ENCODE measurements around the gene PTPRN2.
"Not testable (repeated sequence)": the region's sequence is repeated elsewhere in the genome, so short reads cannot be mapped to it uniquely, and the experiment has no call there.

PTPRN2 gene

GRCh38 chr7:157947504-157947903 is 640.1 kb downstream of the PTPRN2 start:
- no peak for DNase-seq (ENCODE audit: low spot score)

DNA sequence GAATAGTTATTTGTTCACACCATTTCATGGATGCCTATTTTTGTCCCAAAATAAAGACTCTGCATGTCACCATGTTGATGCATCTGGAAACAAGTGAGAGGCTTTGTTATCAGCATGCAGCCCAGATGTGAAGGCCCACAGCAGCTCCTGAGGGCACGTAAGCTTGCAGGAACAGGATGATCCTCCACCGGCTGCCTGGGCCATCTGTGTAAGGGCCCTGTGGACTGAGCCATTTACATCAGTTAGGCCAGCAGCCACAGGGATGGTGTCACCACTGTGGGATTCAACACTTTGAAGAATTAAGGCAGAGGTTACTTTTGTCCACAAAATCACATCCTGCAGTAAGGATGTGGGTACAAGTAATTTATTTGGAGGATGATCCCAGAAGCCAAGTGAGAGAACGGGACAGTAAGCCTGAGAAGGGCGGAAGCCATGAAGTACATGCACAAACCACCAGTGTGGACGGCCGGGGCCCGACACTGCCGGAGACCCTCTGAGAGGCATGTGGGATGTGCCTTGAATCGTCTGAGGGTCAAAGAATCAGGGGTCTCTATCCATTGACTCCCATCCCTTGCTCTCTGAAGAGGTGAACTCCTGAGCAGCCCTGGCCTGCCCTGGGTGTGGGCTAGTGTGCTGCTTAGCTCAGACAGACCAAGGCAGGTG is 641.1 kb downstream of the PTPRN2 start:
- no peak for DNase-seq (ENCODE audit: low spot score)

GRCh38 chr7:157945401-157945800 is 642.2 kb downstream of the PTPRN2 start:
- DNase-seq (ENCODE audit: low spot score): no peak

GRCh38 chr7:157944734-157945291 is 642.8 kb downstream of the PTPRN2 start:
- DNase-seq (ENCODE audit: low spot score): no peak

GRCh38 chr7:157944051-157944450 is 643.6 kb downstream of the PTPRN2 start:
- no peak for DNase-seq (ENCODE audit: low spot score)

- DNase-seq (ENCODE audit: low spot score): no peak
Observed at GRCh38 chr7:157943561-157943960, 644.1 kb downstream of the PTPRN2 start.

GRCh38 chr7:157941210-157941609 is 646.4 kb downstream of the PTPRN2 start:
- no peak for DNase-seq (ENCODE audit: low spot score)

DNA sequence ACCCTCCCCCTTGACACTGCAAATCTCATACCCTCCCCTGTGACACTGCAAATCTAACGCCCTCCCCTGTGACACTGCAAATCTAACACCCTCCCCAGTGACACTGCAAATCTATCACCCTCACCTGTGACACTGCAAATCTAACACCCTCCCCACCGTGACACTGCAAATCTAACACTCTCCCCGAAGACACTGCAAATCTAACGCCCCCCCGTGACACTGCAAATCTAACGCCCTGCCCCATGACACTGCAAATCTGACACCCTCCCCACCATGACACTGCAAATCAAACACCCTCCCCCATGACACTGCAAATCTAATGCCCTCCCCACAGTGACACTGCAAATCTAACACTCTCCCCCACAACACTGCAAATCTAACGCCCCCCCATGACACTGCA is 647.1 kb downstream of the PTPRN2 start:
- DNase-seq (ENCODE audit: low spot score): no peak

- DNase-seq (ENCODE audit: low spot score): no peak
Observed at GRCh38 chr7:157938211-157938610, 649.4 kb downstream of the PTPRN2 start.

- no peak for DNase-seq (ENCODE audit: low spot score)
Observed at GRCh38 chr7:157937406-157937805, 650.2 kb downstream of the PTPRN2 start.

GRCh38 chr7:157936976-157937375 is 650.6 kb downstream of the PTPRN2 start:
- DNase-seq (ENCODE audit: low spot score): no peak

DNA sequence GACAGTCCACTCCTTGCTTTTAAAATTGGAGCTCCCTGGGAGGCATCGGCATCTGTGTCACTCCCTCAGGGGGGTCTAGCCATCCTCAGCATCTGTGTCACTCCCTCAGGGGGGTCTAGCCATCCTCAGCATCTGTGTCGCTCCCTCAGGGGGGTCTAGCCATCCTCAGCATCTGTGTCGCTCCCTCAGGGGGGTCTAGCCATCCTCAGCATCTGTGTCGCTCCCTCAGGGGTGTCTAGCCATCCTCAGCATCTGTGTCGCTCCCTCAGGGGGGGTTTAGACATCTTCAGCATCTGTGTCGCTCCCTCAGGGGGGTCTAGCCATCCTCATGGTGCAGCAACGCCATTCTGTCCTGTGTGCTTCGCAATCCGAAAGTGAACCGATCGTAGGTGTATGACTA is 651.9 kb downstream of the PTPRN2 start:
- not testable (repeated sequence) for DNase-seq (ENCODE audit: low spot score)

DNA sequence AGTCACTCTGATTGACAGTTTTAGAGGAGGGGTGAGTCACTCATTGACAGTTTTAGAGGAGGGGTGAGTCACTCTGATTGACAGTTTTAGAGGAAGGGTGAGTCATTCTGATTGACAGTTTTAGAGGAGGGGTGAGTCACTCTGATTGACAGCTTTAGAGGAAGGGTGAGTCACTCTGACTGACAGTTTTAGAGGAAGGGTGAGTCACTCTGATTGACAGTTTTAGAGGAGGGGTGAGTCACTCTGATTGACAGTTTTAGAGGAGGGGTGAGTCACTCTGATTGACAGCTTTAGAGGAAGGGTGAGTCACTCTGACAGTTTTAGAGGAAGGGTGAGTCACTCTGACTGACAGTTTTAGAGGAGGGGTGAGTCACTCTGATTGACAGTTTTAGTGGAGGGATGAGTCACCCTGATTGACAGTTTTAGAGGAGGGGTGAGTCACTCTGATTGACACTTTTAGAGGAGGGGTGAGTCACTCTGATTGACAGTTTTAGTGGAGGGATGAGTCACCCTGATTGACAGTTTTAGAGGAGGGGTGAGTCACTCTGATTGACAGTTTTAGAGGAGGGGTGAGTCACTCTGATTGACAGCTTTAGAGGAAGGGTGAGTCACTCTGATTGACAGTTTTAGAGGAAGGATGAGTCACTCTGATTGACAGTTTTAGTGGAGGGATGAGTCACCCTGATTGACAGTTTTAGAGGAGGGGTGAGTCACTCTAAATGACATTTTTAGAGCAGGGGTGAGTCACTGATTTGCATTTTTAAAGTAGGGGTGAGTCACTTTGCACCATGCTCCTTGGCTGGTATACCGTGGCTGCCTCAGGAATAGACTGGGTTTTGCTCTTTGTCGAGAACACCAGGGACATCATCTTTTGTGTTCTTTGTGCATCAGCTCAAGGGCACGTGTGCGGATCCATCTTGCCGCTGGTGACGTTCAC is 654.1 kb downstream of the PTPRN2 start:
- DNase-seq (ENCODE audit: low spot score): not testable (repeated sequence)

DNA sequence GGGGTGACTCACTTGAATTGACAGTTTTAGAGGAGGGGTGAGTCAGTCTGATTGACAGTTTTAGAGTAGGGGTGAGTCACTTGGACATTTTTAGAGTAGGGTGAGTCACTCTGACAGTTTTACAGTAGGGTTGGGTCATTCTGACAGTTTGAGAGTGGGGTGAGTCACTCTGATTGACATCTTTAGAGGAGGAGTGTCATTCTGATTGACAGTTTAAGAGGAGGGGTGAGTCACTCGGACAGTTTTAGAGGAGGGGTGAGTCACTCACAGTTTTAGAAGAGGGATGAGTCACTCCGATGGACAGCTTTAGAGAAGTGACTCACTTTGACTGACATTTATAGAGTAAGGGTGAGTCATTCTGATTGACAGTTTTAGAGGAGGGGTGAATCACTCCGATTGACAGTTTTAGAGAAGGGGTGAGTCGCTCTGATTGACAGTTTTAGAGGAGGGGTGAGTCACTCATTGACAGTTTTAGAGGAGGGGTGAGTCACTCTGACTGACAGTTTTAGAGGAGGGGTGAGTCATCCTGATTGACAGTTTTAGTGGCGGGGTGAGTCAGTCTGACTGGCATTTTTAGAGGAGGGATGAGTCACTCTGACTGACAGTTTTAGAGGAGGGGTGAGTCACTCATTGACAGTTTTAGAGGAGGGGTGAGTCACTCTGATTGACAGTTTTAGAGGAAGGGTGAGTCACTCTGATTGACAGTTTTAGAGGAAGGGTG is 655.0 kb downstream of the PTPRN2 start:
- DNase-seq (ENCODE audit: low spot score): no peak

DNA sequence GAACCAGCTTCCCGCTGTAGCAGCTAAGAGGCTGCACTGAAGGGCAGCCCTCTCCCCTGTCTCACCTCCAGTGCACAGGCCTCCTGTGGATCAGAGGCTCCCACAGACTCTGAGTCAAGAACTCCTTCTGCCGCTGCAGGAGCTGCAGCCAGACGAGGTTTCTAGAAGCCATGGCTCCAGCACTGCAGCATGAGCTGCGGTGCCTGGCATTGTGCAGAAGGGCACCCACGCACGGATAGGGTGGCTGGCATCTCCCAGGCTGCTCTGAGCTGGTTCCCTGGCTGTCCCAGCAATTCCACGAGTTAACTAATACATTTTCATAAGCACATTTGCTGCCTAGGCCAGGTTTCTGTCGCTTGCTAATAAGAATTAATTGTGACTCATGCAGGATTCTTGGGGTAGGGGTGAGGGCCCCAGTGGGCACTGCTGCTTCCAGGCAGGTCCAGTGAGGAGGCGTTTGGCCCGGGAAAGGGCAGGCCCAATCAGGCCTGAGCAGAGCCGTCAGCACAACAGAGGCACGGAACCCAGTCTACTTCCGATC is 656.6 kb downstream of the PTPRN2 start:
- DNase-seq (ENCODE audit: low spot score): no peak

DNA sequence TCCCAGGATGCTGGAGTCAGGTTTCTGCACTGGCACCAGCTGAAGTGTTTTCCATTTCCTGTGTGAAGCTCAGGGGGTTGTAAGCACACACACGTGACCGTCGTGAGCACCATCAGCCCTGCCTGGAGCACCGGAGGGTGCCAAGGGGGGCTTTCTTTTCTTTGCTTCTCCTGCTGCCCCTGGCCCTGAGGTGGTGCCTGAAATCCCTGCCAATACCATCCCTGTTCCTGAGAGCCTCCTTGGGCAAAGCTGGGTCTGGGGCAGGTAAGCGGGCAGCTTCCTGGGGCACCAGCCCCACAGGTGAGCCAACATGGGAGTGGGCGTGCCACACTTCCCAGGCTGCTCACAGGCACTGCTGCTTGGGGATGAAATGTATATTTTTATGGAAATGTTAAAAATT is 657.2 kb downstream of the PTPRN2 start:
- no peak for DNase-seq (ENCODE audit: low spot score)

GRCh38 chr7:157929671-157930070 is 658.0 kb downstream of the PTPRN2 start:
- no peak for DNase-seq (ENCODE audit: low spot score)

DNA sequence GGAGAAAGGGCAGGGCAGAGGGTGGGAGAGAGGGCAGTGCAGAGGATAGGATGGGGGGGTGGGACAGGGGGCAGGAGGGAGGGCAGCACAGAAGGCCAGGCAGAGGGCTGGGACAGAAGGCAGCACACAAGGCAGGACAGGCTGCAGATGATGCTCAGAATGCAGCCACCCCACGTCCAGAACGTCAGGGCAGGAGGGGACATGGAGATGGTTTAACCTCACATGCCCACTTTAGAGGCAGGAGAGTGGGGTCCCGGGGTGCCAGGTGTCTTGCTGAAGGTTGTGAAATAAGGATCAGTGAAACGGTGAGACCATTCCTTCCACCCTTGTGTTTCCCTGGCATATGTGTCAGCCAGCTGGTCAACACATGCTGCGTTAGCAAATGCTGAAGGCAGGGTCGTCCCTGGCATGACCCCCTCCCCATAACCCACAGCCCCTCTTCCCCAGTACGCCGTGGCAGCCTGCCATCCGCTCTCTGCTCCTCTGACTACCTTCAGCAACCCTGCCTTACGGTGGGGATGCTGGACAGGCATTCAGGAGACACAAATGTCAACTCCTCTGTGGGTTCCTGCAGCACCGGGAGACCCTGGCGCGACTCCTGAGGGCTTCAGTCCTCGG is 658.7 kb downstream of the PTPRN2 start:
- no peak for DNase-seq (ENCODE audit: low spot score)

GRCh38 chr7:157928171-157928794 is 659.3 kb downstream of the PTPRN2 start:
- no peak for DNase-seq (ENCODE audit: low spot score)

GRCh38 chr7:157927313-157927925 is 660.2 kb downstream of the PTPRN2 start:
- DNase-seq (ENCODE audit: low spot score): no peak

All from hematopoietic multipotent progenitor cell treated with erythropoietin and hydrocortisone succinate and interleukin-3 and kit ligand, for 15 days (in vitro differentiated cells).